Nephron progenitor cell (in vitro differentiated cells): ENCODE measurements around the gene GRHL1.
"Not testable (repeated sequence)": the region's sequence is repeated elsewhere in the genome, so short reads cannot be mapped to it uniquely, and the experiment has no call there.

Experiments used
- DNase-seq: peaks from one replicate; pipeline ENCODE4 v3.0.0; 2021
- H3K27ac Mint-ChIP-seq: 2 replicates; pipeline ENCODE4 v1.8.0; 2021; ENCODE audit warnings: mild to moderate bottlenecking, moderate library complexity, mixed read lengths
- H3K27me3 Mint-ChIP-seq: 2 replicates; pipeline ENCODE4 v1.8.0; 2021; ENCODE audit warnings: mild to moderate bottlenecking, low read depth, mixed read lengths; ENCODE audit not compliant: poor library complexity
- H3K36me3 Mint-ChIP-seq: 2 replicates; pipeline ENCODE4 v1.8.0; 2021; ENCODE audit warnings: low read depth, mixed read lengths
- H3K4me1 Mint-ChIP-seq: 2 replicates; pipeline ENCODE4 v1.8.0; 2021; ENCODE audit warnings: mixed read lengths
- H3K4me3 Mint-ChIP-seq: 2 replicates; pipeline ENCODE4 v1.8.0; 2021; ENCODE audit warnings: mild to moderate bottlenecking, moderate library complexity, mixed read lengths
- H3K9me3 Mint-ChIP-seq: 2 replicates; pipeline ENCODE4 v1.8.0; 2021; ENCODE audit warnings: mild to moderate bottlenecking, moderate library complexity, mixed read lengths
- CTCF ChIP-seq: fragments of 200-600 bp; sonication (generic); IDR thresholded peaks from 2 replicates; pipeline ENCODE4 v1.5.0; 2021; ENCODE audit warnings: antibody characterized with exemption

The GRHL1 gene

DNA sequence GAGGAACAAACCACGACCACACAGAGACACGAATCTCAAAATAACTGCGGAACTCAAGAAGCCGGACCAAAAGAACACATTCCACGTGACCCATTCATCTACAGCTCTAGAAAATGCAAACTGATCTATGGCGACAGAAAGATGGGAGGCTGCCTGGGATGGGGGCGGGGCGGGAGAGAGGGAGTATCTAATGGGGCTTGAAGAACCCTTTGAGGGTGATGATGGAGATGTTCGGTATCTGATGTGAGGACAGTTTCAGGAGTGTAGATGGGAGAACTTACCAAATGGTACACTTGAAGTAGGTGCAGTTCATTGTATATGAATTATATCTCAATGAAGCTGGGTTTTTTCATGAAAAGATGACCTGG is 57.3 kb downstream of the GRHL1 start:
- Mint-ChIP-seq H3K4me3 (no peak overlapping the region), H3K9me3 (no peaks in the 10 kb centered on the region), H3K27me3 (peaks cover 12% of the 10 kb centered on the region), H3K36me3 (no peaks in the 10 kb centered on the region), H3K4me1 (peaks cover 41% of the 10 kb centered on the region), H3K27ac (peak overlapping the region; percentile 59)
- TF ChIP-seq CTCF = no peak
- no peak for DNase-seq

GRCh38 chr2:10009271-10009810 is 57.8 kb downstream of the GRHL1 start:
- H3K27me3 Mint-ChIP-seq = peaks cover 9% of the 10 kb centered on the region
- no peak for DNase-seq

DNA sequence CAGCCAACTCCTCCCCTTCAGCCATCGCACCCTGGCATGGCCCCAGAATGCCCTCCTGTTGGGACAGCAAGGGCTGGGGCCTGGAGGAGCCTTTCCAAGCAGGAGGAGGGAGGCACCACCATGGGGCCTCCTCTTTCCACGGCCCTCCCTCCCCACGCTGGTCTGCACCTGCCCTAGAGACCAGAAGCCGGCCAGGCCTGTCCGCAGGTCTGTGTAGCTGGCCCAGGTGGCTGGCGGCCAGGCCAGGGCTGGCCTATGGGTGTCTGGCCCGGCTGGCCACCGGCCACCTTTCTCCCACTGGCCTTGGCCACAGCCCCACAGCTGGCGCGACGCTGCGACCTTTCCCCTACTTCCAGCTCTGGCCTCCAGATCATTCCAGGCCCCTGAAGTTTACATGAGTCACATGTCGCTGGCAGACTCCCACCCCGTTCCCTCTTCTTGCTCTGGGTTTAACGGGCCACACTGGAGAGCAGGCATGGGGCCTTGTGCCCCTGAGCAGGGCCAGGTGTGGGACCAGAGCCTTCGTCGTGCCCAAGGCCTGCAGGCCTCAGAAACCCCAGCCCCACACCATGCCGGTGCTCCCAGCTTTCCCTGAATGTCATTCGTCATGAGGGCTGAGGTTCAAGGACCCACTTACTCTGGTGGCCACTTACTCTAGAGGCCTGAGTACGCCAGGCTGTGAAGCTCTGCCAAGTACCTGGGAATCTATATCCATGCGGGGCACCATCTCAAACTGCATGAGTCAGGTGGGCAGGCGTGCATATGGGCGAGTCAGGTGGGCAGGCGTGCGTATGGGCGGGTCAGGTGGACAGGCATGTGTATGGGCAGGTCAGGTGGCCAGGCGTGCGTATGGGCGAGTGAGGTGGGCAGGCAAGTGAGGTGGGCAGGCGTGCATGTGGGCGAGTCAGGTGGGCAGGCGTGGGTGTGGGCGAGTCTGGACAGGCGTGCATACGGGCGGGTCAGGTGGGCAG is 58.6 kb downstream of the GRHL1 start:
- Mint-ChIP-seq H3K4me3 (no peak overlapping the region), H3K9me3 (no peaks in the 10 kb centered on the region), H3K27ac (no peak overlapping the region), H3K36me3 (no peaks in the 10 kb centered on the region), H3K4me1 (peaks cover 35% of the 10 kb centered on the region), H3K27me3 (peaks cover 6% of the 10 kb centered on the region)
- no peak for DNase-seq
- TF ChIP-seq CTCF = no peak

More at GRCh38 chr2:10009271-10009810, 57.8 kb downstream of the GRHL1 start:
- peaks cover 36% of the 10 kb centered on the region for H3K4me1 Mint-ChIP-seq
- no peak overlapping the region for H3K4me3 Mint-ChIP-seq
- H3K9me3 Mint-ChIP-seq = no peaks in the 10 kb centered on the region
- TF ChIP-seq CTCF = no peak
- H3K36me3 Mint-ChIP-seq = no peaks in the 10 kb centered on the region
- H3K27ac Mint-ChIP-seq = no peak overlapping the region

- H3K9me3 Mint-ChIP-seq, H3K4me3 Mint-ChIP-seq, H3K36me3 Mint-ChIP-seq, H3K27me3 Mint-ChIP-seq, H3K27ac Mint-ChIP-seq, DNase-seq: not testable (repeated sequence)
- peaks cover 35% of the 10 kb centered on the region for H3K4me1 Mint-ChIP-seq
These were observed 59.5 kb downstream of the GRHL1 start for GRCh38 chr2:10010861-10011605.

DNA sequence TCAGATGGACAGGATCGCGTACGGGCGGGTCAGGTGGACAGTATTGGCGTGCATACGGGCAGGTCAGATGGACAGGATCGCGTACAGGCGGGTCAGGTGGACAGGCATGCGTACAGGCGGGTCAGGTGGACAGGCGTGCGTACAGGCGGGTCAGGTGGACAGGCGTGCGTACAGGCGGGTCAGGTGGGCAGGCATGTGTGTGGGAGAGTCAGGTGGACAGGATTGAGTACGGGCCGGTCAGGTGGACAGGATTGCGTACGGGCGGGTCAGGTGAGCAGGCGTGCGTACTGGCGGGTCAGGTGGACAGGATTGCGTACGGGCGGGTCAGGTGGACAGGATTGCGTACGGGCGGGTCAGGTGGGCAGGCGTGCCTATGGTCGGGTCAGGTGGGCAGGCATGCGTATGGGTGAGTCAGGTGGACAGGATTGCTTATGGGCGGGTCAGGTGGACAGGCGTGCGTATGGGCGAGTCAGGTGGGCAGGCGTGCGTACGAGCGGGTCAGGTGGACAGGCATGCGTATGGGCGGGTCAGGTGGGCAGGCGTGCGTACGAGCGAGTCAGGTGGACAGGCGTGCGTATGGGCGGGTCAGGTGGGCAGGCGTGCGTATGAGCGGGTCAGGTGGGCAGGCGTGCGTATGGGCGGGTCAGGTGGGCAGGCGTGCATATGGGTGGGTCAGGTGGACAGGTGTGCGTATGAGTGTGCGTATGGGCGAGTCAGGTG is 60.3 kb downstream of the GRHL1 start:
- H3K27ac Mint-ChIP-seq, DNase-seq, H3K4me3 Mint-ChIP-seq, H3K36me3 Mint-ChIP-seq, H3K9me3 Mint-ChIP-seq: not testable (repeated sequence)
- peaks cover 34% of the 10 kb centered on the region for H3K4me1 Mint-ChIP-seq
- H3K27me3 Mint-ChIP-seq = peaks cover 11% of the 10 kb centered on the region

DNA sequence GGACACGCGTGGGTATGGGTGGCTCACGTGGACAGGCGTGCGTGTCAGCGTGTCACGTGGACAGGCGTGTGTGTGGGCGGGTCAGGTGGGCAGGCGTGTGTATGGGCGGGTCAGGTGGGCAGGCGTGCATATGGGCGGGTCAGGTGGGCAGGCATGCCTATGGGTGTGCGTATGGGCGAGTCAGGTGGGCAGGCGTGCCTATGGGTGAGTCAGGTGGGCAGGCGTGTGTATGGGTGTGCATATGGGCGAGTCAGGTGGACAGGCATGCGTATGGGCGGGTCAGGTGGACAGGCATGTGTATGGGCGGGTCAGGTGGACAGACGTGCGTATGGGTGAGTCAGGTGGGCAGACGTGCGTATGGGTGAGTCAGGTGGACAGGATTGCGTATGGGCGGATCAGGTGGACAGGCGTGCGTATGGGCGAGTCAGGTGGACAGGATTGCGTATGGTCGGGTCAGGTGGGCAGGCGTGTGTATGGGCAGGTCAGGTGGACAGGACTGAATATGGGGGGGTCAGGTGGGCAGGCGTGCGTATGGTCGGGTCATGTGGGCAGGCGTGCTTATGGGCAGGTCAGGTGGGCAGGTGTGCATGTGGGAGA is 61.0 kb downstream of the GRHL1 start:
- H3K36me3 Mint-ChIP-seq, DNase-seq, H3K27ac Mint-ChIP-seq, H3K4me3 Mint-ChIP-seq, H3K9me3 Mint-ChIP-seq: not testable (repeated sequence)
- Mint-ChIP-seq H3K4me1 (peaks cover 27% of the 10 kb centered on the region), H3K27me3 (peaks cover 14% of the 10 kb centered on the region)
